Hepatocyte (in vitro differentiated cells): ENCODE results near the gene LNPEP.

ENCODE experiments used
- EZH2 ChIP-seq: fragments of 200-600 bp; sonication (generic); IDR thresholded peaks from 2 replicates; pipeline ENCODE4 v1.6.1; 2016; ENCODE audit warnings: antibody characterized with exemption, mild to moderate bottlenecking, borderline replicate concordance
- EZH2phosphoT487 ChIP-seq: fragments of 200-600 bp; sonication (generic); IDR thresholded peaks from one replicate; pipeline ENCODE4 v1.6.1; 2018; ENCODE audit warnings: antibody characterized with exemption, mild to moderate bottlenecking, low read depth, moderate library complexity; ENCODE audit not compliant: unreplicated experiment, severe bottlenecking
- TF ChIP-seq, protein P1 (sequence below): fragments of 200-600 bp; sonication (generic); IDR thresholded peaks from 2 replicates; pipeline ENCODE4 v1.5.1; 2016; ENCODE audit warnings: antibody characterized with exemption, mild to moderate bottlenecking; ENCODE audit not compliant: poor library complexity

DNA sequence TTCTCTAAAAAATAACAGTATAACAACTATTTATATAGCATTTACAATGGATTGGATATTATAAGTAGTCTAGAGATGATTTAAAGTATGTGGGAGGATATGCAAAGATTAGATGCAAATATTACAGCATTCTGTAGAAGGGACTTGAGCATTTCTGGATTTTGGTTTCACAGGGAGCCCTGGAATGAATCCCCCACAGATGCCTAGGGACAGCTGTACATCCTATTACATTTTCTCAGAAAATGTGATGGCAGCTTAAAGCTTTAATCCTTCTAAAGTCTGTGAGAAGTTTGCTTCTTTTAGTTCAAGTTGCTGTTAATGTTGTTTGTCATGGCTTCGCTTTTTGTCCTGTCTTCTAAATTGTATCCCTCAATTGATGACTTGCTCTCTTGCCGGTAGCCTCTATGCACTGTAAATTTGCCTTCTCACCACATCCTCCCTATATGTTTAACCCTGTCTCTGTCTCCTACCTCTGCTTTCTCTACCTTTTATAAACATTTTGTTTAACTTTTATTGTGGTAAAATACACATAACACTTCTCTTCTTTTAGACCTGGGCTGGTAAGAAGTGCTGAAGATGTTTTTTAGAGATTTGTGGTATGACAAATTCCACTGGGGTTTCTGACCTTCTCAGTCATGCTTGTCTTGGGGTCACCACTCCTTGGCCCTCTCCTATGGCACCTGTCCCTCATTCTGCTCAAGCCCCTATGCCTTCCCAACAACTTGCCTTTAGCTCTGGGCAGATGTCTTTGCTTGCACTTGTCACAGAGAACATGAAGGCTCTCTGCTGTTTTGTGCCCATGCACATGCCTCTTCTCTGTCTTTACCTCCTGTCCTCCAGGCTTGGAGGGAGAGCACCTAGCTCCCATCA lies 37.9 kb downstream of the LNPEP start:
- TF ChIP-seq, protein P1, sequence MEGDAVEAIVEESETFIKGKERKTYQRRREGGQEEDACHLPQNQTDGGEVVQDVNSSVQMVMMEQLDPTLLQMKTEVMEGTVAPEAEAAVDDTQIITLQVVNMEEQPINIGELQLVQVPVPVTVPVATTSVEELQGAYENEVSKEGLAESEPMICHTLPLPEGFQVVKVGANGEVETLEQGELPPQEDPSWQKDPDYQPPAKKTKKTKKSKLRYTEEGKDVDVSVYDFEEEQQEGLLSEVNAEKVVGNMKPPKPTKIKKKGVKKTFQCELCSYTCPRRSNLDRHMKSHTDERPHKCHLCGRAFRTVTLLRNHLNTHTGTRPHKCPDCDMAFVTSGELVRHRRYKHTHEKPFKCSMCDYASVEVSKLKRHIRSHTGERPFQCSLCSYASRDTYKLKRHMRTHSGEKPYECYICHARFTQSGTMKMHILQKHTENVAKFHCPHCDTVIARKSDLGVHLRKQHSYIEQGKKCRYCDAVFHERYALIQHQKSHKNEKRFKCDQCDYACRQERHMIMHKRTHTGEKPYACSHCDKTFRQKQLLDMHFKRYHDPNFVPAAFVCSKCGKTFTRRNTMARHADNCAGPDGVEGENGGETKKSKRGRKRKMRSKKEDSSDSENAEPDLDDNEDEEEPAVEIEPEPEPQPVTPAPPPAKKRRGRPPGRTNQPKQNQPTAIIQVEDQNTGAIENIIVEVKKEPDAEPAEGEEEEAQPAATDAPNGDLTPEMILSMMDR = no peak
- TF ChIP-seq EZH2 (no peak), EZH2phosphoT487 (no peak)
